ENCODE results near the gene NPR2. TPM values are rescaled to one million over a fixed set of nuclear protein-coding genes. Genes with fewer than 3 reads are reported as not detected.
A peak's percentile ranks its signal among the peaks of the same experiment; 100 is the strongest.

The NPR2 gene
- total RNA-seq, 1 experiment from 2014 or later: 10.1 TPM

DNA sequence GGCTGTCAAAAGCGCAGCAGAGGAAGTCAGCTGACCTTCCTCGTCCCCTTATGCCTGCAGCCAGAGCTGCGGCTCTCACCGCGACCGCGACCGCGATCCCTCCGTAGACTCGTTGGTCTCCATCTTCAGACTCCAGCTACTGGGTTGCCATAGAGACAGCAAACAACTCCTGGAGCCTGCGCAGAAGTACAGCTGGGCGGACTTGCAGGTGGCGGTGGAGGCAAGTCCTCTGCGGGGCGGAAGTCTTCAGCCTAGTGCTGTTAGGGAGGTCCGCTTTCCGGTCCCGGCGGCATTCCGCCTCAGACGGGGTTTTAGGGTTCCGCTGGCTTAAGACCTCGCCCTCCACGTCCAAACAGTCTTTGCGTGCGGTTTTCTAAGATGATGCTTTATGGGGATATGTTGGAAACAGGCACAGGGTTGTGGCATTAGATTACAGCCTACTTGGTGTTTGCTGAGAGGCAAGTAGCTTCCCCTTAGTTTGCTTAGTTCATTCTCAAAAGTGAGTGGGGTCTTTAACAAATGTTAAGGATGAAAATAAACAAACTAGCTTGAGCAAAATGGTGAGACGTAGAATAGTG, 20.7 kb downstream of the NPR2 start, which contains the start of gene SPAG8 (continued):
- TF ChIP-seq, protein P1, sequence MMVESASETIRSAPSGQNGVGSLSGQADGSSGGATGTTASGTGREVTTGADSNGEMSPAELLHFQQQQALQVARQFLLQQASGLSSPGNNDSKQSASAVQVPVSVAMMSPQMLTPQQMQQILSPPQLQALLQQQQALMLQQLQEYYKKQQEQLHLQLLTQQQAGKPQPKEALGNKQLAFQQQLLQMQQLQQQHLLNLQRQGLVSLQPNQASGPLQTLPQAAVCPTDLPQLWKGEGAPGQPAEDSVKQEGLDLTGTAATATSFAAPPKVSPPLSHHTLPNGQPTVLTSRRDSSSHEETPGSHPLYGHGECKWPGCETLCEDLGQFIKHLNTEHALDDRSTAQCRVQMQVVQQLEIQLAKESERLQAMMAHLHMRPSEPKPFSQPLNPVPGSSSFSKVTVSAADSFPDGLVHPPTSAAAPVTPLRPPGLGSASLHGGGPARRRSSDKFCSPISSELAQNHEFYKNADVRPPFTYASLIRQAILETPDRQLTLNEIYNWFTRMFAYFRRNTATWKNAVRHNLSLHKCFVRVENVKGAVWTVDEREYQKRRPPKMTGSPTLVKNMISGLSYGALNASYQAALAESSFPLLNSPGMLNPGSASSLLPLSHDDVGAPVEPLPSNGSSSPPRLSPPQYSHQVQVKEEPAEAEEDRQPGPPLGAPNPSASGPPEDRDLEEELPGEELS (CRISPR knock-in tag; IDR thresholded peaks at IDR 0.05): no peak
- no peak for TF ChIP-seq KAT7 (CRISPR knock-in tag; IDR thresholded peaks at IDR 0.05; ENCODE audit: borderline replicate concordance)
- TF ChIP-seq MXD4 (CRISPR knock-in tag; IDR thresholded peaks at IDR 0.05; ENCODE audit: borderline replicate concordance): no peak
- TF ChIP-seq, protein P2, sequence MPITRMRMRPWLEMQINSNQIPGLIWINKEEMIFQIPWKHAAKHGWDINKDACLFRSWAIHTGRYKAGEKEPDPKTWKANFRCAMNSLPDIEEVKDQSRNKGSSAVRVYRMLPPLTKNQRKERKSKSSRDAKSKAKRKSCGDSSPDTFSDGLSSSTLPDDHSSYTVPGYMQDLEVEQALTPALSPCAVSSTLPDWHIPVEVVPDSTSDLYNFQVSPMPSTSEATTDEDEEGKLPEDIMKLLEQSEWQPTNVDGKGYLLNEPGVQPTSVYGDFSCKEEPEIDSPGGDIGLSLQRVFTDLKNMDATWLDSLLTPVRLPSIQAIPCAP (CRISPR knock-in tag; IDR thresholded peaks at IDR 0.05): no peak

DNA sequence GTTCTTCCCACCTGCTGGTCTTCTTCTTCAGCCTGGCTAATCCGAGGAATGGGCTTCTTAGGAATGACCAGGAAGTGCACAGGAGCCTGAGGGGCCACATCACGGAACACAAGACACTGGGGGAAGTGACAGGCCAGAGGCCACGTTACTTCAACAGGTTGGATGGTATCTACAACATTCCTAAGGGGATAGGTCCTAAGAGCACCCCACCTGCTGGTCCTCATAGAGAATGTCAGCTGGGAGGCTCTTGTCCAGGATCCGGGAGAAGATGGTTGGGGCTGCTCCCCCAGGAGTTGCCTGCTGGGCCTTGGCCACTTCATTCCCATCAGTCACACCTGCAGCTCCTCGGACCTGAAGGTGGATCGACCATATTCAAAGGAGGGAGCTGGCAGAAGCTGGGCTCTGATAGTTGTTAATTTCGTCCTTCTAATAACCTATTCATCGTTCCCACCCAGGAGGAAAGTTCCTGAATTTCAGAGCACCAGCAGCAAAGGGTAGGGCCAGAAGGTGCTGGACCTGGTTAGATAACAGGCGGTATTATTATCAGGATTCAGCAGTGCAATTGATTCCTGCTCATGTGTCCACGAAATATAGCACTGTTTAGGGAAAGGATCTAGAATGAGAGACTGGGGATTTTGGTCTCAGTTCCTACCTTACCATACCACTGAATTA, 22.2 kb downstream of the NPR2 start:
- peaks cover 2% of the 10 kb centered on the region; the same call in 1 of the 2 replicates for H3K36me3 Mint-ChIP-seq
- peaks cover 27% of the 10 kb centered on the region for H3K4me1 Mint-ChIP-seq
- ChIA-PET POLR2A (interaction anchor here (0.7 to 2.1 kb wide), 7 partner anchors 15 to 350 kb away, joined by 3 to 9 read pairs (median 4); partner anchors contain the start of genes CREB3, GBA2, RGP1 and TLN1), CTCF (interaction anchor here (0.8 to 6.1 kb wide), 27 partner anchors 12 to 210 kb away, joined by 3 to 143 read pairs (median 6); partner anchors contain the start of genes FAM221B, GBA2, NPR2 and RGP1)
- H3K4me3 Mint-ChIP-seq: peak overlapping the region; percentile 91
- DNase-seq (ENCODE audit: low spot score): peak; percentile 41
- TF ChIP-seq, protein P3, sequence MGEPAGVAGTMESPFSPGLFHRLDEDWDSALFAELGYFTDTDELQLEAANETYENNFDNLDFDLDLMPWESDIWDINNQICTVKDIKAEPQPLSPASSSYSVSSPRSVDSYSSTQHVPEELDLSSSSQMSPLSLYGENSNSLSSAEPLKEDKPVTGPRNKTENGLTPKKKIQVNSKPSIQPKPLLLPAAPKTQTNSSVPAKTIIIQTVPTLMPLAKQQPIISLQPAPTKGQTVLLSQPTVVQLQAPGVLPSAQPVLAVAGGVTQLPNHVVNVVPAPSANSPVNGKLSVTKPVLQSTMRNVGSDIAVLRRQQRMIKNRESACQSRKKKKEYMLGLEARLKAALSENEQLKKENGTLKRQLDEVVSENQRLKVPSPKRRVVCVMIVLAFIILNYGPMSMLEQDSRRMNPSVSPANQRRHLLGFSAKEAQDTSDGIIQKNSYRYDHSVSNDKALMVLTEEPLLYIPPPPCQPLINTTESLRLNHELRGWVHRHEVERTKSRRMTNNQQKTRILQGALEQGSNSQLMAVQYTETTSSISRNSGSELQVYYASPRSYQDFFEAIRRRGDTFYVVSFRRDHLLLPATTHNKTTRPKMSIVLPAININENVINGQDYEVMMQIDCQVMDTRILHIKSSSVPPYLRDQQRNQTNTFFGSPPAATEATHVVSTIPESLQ (CRISPR knock-in tag; IDR thresholded peaks at IDR 0.05): no peak
- TF ChIP-seq, protein P4, sequence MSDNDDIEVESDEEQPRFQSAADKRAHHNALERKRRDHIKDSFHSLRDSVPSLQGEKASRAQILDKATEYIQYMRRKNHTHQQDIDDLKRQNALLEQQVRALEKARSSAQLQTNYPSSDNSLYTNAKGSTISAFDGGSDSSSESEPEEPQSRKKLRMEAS (CRISPR knock-in tag; IDR thresholded peaks at IDR 0.05): no peak
- TF ChIP-seq GTF2I (CRISPR knock-in tag; conservative IDR thresholded peaks at IDR 0.05): no peak
- TF ChIP-seq, protein P5, sequence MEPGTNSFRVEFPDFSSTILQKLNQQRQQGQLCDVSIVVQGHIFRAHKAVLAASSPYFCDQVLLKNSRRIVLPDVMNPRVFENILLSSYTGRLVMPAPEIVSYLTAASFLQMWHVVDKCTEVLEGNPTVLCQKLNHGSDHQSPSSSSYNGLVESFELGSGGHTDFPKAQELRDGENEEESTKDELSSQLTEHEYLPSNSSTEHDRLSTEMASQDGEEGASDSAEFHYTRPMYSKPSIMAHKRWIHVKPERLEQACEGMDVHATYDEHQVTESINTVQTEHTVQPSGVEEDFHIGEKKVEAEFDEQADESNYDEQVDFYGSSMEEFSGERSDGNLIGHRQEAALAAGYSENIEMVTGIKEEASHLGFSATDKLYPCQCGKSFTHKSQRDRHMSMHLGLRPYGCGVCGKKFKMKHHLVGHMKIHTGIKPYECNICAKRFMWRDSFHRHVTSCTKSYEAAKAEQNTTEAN (CRISPR knock-in tag; IDR thresholded peaks at IDR 0.05): no peak
- TF ChIP-seq CREM (CRISPR knock-in tag; IDR thresholded peaks at IDR 0.05): no peak
- TF ChIP-seq ZNF317 (CRISPR knock-in tag; IDR thresholded peaks at IDR 0.05; ENCODE audit: borderline replicate concordance, low read depth): no peak
- TF ChIP-seq, protein P6, sequence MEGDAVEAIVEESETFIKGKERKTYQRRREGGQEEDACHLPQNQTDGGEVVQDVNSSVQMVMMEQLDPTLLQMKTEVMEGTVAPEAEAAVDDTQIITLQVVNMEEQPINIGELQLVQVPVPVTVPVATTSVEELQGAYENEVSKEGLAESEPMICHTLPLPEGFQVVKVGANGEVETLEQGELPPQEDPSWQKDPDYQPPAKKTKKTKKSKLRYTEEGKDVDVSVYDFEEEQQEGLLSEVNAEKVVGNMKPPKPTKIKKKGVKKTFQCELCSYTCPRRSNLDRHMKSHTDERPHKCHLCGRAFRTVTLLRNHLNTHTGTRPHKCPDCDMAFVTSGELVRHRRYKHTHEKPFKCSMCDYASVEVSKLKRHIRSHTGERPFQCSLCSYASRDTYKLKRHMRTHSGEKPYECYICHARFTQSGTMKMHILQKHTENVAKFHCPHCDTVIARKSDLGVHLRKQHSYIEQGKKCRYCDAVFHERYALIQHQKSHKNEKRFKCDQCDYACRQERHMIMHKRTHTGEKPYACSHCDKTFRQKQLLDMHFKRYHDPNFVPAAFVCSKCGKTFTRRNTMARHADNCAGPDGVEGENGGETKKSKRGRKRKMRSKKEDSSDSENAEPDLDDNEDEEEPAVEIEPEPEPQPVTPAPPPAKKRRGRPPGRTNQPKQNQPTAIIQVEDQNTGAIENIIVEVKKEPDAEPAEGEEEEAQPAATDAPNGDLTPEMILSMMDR (IDR thresholded peaks at IDR 0.05): peak; percentile 46
- no peak for ATAC-seq
- H3K27ac Mint-ChIP-seq: peak overlapping the region; percentile 63; the same call in 1 of the 2 replicates
- peaks cover 3% of the 10 kb centered on the region for H3K9me3 Mint-ChIP-seq
- peaks cover 11% of the 10 kb centered on the region for H3K27me3 Mint-ChIP-seq (ENCODE audit: low read depth)

Measured in WTC11 (cell line).